GM13976 (cell line): Measurements from ENCODE around the gene AGMO.

ENCODE experiments used
- DNase-seq: peaks from one replicate; pipeline ENCODE4 v3.0.0; 2012; ENCODE audit warnings: low spot score
- in situ Hi-C: fragments of 300-500 bp; cut with MboI; formaldehyde crosslinking; loops from one replicate; pipeline ENCODE4 v1.12.0; 2022; ENCODE audit warnings: low sequenced_read_pairs, mixed read lengths, inconsistent platforms; ENCODE audit not compliant: unreplicated experiment
- TF ChIP-seq, protein P1 (sequence below): IDR thresholded peaks from 2 replicates; pipeline ENCODE4 v1.5.1; 2012; ENCODE audit warnings: borderline replicate concordance, mild to moderate bottlenecking; ENCODE audit not compliant: insufficient read depth; ENCODE audit errors: extremely low read depth, missing control alignments, control extremely low read depth

The AGMO gene

GRCh38 chr7:15334536-15335263 lies 227.1 kb downstream of the AGMO start:
- in situ Hi-C loops, result no loop called here
- no peak for DNase-seq

DNA sequence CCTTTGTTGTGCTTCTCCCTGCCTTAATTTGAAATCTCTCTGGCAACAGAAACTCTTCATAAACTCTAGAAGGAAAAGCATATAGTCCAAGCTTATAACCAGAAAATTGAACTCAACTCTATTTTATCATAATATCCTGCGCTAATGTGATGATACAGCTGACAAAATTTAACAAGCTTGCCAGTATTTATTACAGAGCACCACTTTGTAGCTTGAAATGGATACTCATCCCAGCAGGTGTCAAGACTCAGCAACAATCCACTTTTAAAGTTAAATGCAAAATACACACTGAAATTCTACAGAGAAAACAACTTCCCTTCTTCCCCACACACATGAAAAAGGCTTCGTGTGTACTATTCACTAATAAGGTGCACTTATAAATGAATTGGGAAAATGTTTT lies 228.9 kb downstream of the AGMO start:
- in situ Hi-C loops, result no loop called here
- TF ChIP-seq, protein P1, sequence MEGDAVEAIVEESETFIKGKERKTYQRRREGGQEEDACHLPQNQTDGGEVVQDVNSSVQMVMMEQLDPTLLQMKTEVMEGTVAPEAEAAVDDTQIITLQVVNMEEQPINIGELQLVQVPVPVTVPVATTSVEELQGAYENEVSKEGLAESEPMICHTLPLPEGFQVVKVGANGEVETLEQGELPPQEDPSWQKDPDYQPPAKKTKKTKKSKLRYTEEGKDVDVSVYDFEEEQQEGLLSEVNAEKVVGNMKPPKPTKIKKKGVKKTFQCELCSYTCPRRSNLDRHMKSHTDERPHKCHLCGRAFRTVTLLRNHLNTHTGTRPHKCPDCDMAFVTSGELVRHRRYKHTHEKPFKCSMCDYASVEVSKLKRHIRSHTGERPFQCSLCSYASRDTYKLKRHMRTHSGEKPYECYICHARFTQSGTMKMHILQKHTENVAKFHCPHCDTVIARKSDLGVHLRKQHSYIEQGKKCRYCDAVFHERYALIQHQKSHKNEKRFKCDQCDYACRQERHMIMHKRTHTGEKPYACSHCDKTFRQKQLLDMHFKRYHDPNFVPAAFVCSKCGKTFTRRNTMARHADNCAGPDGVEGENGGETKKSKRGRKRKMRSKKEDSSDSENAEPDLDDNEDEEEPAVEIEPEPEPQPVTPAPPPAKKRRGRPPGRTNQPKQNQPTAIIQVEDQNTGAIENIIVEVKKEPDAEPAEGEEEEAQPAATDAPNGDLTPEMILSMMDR, result no peak
- DNase-seq, result no peak

More at GRCh38 chr7:15334536-15335263, 227.1 kb downstream of the AGMO start:
- TF ChIP-seq, protein P1, result no peak

GRCh38 chr7:15330943-15331342 lies 230.9 kb downstream of the AGMO start:
- DNase-seq, result no peak
- TF ChIP-seq, protein P1, result no peak
- in situ Hi-C loops, result no loop called here

- in situ Hi-C loops, result no loop called here
Observed at GRCh38 chr7:15327001-15327400, 234.8 kb downstream of the AGMO start.

GRCh38 chr7:15326044-15326644 lies 235.7 kb downstream of the AGMO start:
- peak; percentile 3 for DNase-seq
- TF ChIP-seq, protein P1, result no peak
- in situ Hi-C loops, result no loop called here

More at GRCh38 chr7:15327001-15327400, 234.8 kb downstream of the AGMO start:
- no peak for DNase-seq
- TF ChIP-seq, protein P1, result no peak

DNA sequence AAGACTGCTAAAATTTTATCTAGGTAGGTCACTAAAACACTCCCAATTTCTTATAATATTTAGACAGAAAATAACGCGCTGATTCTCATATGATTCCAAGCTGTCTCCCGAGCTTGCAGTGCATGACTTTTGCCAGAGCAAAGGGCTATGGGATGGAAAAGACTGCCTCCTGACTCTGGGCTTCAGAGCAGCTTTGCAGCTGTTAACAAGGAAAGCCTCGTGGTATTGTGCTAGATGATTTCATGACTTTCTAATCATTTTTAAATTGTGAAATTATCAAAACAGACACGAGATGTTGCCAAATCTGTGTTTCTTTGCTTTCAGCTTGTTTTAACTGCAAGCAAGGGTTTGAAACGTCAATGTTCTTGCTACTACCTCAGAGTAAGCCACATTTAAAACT lies 238.3 kb downstream of the AGMO start:
- in situ Hi-C loops, result loop anchor here (25.0 kb wide), 2 partner anchors 389 to 739 kb away; no protein-coding TSS in a partner anchor
- TF ChIP-seq, protein P1, result no peak
- no peak for DNase-seq
